Activated CD8-positive, alpha-beta memory T cell treated with anti-CD3 and anti-CD28 coated beads, Interleukin-2, amount 50 U/mL, for 24 hours (primary cell): ENCODE results near the gene MORN3.
"Not testable (repeated sequence)": the region's sequence is repeated elsewhere in the genome, so short reads cannot be mapped to it uniquely, and the experiment has no call there.

Experiments used
- DNase-seq: peaks from one replicate; pipeline ENCODE4 v3.0.0-alpha.2; 2020; ENCODE audit errors: extremely low read depth

Gene MORN3, protein sequence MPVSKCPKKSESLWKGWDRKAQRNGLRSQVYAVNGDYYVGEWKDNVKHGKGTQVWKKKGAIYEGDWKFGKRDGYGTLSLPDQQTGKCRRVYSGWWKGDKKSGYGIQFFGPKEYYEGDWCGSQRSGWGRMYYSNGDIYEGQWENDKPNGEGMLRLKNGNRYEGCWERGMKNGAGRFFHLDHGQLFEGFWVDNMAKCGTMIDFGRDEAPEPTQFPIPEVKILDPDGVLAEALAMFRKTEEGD

GRCh38 chr12:121669521-121669900 is at the start of gene MORN3:
MORN3 (minus strand) TSS chr12:121669654; CDS start chr12:121669483, 171 bp downstream.
- no peak for DNase-seq

GRCh38 chr12:121718653-121719239 is 49.3 kb upstream of the MORN3 start:
- no peak for DNase-seq

DNA sequence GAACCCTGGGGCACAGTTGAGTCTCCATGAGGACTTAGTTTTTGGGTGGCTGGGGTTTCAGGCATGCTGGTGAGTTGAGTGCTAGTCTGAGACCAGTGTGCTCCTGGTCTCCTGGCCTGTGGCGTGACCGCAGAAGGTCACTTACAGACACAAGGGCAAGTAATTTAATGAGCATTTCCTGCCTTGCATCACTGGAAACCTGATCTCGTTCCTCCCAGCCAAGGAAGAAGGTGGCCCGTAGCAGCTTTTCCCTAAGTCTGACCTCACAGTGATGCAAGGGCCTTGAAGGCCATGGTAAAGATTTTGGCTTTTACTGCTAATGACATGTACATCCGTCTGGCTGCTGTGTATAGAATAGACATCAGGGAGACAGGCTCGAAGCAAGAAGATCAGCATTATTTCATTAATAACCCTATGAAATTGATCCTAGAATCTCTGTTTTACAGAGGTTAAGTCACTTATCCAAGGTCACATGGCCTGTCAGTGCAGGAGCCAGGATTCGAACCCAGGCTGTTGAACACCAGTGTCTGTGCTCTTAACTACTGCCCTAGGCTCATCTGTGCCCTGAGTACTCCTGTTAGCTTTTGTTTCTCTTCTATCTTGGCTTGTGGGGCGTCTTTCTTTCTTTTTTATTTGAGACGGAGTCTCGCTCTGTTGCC is 47.7 kb upstream of the MORN3 start:
- DNase-seq = no peak

- DNase-seq = no peak
These were observed 46.5 kb upstream of the MORN3 start for GRCh38 chr12:121715862-121716435.

- not testable (repeated sequence) for DNase-seq
These were observed 45.6 kb upstream of the MORN3 start for GRCh38 chr12:121715055-121715454.

- DNase-seq = no peak
These were observed 44.3 kb upstream of the MORN3 start for GRCh38 chr12:121713793-121714192.

- no peak for DNase-seq
These were observed 43.9 kb upstream of the MORN3 start for GRCh38 chr12:121713257-121713777.

- DNase-seq = peak; percentile 38
These were observed 43.2 kb upstream of the MORN3 start, which contains the start of gene TMEM120B for GRCh38 chr12:121712461-121713256. TMEM120B (plus strand) TSS chr12:121712752; CDS start chr12:121712896, 144 bp downstream.

DNA sequence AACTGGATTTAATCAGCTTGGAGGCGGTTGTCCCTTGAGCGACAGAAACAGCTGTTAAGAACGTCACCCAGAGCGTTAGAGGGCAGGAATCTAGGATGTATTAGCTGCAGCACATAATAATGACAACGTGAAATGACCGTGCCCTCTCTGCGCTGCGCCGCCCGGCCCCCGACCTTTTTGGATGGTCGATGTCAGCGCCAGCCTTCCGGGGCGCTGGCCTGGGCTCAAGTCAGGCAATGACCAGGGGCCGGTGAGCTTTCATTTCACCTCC is 42.7 kb upstream of the MORN3 start:
- no peak for DNase-seq

DNA sequence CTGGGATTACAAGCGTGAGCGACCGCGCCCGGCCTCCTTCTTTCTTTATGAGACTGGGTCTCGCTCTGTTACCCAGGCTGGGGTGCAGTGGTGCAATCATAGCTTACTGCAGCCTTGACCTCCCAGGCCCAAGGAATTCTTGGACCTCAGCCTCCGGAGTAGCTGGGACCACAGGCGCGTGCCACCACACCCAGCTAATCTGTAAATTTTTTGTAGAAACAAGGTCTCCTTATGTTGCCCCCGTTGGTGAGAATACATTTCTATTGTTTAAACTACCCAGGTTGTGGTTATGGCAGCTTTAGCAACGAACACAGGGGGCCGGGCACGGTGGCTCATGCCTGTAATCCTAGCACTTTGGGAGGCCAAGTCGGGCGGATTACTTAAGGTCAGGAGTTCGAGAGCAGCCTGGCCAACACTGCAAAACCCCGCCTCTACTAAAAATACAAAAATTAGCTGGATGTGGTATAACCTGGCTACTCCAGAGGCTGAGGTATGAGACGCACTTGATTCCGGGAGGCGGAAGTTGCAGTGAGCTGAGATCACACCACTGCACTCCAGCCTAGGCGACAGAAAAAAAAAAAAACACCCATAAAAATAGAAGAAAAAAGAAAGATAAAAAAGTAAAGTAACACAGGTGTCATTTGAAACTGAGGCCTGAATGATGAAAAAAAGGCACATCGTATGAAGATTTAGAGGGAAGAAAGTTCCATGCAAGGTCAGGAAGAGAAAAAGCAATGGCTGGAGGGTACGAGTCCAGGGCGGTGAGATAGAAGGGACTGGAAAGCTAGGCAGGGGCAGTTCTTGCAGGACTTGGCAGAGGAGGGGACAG is 42.1 kb upstream of the MORN3 start:
- DNase-seq = no peak

- DNase-seq = no peak
These were observed 40.1 kb upstream of the MORN3 start for GRCh38 chr12:121709478-121709961.

GRCh38 chr12:121709064-121709424 is 39.6 kb upstream of the MORN3 start:
- not testable (repeated sequence) for DNase-seq

- DNase-seq = no peak
These were observed 39.0 kb upstream of the MORN3 start for GRCh38 chr12:121708313-121709063.

- DNase-seq = no peak
These were observed 36.1 kb upstream of the MORN3 start for GRCh38 chr12:121705514-121705913.

GRCh38 chr12:121702944-121703343 is 33.5 kb upstream of the MORN3 start:
- DNase-seq = no peak

GRCh38 chr12:121701667-121702277 is 32.3 kb upstream of the MORN3 start:
- DNase-seq = no peak

DNA sequence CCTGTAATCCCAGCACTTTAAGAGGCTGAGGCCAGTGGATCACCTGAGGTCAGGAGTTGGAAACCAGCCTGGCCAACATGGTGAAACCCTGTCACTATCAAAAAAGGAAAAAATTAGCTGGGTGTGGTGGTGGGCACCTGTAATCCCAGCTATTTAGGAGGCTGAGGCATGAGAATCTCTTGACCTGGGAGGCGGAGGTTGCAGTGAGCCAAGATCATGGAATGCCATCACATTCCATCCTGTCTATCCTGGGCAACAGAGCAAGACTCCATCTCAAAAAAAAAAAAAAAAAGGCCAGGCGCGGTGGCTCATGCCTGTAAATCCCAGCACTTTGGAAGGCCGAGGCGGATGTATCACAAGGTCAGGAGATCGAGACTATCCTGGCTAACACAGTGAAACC is 28.4 kb upstream of the MORN3 start:
- not testable (repeated sequence) for DNase-seq

- no peak for DNase-seq
These were observed 27.7 kb upstream of the MORN3 start for GRCh38 chr12:121697093-121697698.

- no peak for DNase-seq
These were observed 23.8 kb upstream of the MORN3 start for GRCh38 chr12:121693155-121693687.
